Inflammatory macrophage treated with lipopolysaccharide for 1 hour (primary cell): ENCODE results near the gene DMXL1.
"Not testable (repeated sequence)": the region's sequence is repeated elsewhere in the genome, so short reads cannot be mapped to it uniquely, and the experiment has no call there.

ENCODE experiments used
- DNase-seq, 2 donors: peaks; one replicate each; pipeline ENCODE4 v3.0.0-alpha.2; 2020 to 2022

Gene DMXL1

DNA sequence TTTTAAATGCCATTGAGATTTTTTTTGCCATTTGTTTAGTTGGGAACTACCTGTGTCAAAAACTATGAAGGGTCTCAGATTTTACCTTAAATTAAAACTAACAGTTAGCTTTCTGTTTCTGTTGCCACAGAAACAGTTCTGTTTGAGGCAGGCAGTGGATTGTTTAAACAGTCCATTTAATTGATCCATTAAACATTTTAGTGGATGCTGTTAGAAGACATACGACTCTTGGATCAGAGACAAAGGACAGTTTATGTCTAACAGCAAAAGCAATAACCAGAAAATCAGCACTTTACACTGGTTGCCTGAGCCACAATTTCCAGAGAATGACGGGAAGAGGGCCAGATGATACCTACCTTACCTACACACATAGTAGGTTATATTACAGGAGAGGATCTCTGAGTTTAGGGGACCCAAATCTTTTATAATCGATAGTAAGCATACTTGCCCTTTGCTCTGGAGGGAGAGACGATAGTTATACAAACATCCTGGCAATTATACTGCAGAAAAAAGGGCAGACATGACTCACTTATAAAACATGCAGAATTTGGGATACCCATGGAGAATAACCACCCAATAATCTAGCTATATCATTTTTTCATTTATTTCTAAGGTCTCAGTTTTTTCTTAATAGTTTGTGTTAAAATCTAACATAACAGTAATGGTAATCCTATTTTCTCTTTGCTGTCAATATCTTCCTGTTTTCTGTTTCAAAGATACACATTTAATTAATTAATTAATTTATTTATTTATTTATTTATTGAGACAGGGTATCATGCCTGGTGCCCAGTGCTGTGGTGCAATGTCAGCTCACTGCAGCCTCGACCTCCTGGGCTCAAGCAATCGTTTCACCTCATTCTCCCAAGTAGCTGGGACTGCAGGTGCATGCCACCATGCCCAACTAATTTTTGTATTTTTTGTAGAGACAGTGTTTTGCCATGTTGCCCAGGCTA lies 148.2 kb downstream of the DMXL1 start:
- no peak for DNase-seq

DNA sequence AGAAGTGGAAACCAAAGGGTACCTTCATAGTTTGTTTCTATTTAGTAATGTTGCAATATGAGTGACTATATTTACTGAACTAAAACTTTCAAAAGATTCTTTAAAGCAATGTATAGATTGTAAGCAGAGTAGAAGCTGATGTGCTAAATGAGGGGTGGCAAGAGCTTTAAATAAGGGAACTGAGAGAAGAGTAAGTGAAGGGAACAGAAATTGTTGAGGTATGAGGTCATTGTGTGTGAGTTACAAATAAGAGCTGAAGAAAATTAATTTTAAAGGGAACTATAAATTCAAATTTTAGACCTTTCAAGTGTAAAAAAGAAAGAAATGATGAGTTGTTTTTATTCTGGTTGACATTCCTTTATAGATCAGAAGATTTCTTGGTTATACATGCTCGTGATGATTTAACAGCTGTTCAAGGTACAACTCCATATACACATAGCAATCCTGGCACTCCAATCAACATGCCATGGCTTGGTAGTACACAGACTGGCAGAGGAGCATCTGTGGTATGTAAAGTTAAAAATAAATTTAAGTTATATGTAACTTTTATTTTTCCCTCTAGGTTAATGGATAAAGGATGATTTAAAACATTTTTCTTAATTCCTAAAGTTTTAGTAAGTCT lies 149.8 kb downstream of the DMXL1 start:
- DNase-seq = no peak

DNA sequence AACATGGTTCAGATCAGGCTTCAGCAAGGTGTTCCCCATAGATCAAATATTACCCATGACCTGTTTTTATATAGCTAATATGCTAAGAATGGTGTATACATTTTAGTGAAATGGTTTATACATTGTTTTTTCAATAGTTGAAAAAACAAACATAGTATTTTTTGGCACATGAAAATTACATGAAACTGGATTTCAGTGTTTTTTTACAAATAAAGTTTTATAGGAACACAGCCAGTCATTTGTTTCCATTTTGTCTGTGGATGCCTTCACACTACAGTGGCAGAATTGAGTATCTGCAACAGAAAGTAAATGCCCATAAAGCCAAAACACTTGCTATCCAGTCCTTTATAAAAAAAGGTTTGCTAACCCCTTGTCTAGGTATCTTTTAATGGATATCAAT lies 150.4 kb downstream of the DMXL1 start:
- no peak for DNase-seq

DNA sequence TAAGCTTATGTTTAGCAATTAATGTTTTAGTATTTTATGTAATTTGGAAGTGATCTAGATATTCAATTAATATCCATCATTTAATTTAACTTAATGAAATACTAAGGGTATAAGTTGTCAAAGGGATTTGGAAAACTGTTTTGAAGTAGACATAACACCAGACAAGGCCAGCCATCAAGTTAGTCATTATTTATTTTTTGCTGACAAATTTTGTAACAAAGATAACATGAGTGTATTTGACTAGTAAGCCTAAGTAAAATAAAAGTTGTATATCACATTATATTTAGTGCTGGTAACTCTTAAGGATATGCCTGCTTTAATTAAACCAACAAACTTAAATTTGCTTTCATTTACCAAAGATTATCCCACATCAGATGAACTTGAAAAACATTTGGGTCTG lies 159.1 kb downstream of the DMXL1 start:
- DNase-seq = no peak

DNA sequence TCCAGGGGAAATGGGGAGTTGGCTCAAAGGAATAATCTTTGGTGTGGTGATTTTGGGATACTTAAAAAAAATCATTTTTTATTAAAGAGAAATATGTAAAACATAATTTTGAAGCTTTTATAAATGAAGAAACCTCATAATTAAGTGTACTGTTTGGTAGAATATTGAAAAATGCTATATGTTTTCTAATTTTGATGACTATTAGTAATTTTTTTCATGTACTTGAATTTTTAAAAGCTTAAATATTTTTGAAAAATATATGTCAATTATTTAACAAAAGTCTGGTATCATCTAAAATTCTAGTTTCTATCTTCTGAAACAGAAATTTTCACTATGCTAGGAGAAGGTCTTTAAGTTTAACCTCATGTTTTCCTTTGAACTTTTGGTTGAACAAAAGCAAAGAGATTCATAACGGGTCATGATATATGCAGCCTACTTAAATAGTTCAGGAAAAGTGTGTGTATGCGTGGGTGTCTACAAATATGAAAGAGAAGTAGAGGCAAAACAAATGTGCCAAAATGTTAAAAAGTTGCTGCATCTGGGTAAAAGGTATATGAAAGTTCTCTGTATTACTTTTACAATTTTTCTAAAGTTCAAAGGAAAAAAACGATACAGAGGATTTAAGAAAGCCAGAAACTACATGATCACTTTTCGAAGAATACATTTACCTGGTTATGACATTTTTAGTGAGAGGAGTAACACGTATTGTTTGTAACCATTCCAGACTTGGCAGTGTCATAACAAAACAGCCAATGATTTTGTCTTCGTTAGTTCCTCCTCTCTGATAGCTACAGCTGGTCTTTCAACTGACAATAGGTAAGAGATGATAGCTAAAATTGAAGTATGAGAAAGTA lies 167.6 kb downstream of the DMXL1 start:
- no peak for DNase-seq

DNA sequence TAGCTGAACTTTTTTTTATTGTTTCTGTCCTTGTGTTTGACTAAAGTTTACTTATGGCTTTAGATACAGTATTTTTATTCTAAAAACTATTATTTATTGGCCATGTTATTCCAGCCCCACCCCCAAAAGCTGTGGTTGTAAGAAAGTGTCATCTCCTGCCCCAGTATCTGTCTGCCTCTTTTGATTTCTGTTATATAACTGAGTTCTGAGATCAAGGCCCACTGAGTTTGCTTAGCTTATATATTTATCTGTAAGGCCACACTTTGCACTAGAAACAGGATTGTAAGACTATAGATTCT lies 168.2 kb downstream of the DMXL1 start:
- no peak for DNase-seq

DNA sequence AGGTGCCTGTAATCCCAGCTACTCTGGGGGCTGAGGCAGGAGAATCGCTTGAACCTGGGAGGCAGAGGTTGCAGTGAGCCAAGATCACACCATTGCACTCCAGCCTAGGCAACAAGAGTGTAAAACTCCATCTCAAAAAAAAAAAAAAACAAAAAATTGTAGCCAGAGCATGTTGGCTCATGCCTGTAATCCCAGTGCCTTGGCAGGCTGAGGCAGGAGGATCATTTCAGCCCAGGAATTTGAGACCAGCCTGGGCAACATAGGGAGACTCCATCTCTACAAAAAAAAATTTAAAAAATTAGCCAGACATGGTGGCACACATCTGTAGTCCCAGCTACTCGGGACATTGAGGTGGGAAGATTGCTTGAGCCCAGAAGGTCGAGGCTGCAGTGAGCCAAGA lies 168.9 kb downstream of the DMXL1 start:
- DNase-seq = not testable (repeated sequence)

DNA sequence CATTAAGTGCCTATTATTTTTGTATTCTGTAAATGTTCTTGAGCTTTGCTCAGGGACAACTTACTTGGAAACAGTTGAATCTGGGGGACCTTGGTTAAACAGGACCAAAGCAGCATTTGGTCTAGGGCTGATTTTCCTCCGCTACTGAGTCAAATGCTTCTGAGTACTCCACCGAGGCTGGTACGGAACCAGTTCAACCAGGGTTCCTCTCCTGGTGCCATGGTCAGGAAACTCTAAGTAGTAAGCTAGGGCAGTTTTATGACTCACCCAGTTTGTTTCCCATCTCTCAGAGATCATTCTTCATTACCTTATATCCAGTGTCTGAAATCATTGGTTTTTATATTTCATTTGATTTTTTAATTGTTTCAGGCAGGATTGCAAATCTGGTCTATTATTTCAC lies 173.0 kb downstream of the DMXL1 start:
- no peak for DNase-seq

DNA sequence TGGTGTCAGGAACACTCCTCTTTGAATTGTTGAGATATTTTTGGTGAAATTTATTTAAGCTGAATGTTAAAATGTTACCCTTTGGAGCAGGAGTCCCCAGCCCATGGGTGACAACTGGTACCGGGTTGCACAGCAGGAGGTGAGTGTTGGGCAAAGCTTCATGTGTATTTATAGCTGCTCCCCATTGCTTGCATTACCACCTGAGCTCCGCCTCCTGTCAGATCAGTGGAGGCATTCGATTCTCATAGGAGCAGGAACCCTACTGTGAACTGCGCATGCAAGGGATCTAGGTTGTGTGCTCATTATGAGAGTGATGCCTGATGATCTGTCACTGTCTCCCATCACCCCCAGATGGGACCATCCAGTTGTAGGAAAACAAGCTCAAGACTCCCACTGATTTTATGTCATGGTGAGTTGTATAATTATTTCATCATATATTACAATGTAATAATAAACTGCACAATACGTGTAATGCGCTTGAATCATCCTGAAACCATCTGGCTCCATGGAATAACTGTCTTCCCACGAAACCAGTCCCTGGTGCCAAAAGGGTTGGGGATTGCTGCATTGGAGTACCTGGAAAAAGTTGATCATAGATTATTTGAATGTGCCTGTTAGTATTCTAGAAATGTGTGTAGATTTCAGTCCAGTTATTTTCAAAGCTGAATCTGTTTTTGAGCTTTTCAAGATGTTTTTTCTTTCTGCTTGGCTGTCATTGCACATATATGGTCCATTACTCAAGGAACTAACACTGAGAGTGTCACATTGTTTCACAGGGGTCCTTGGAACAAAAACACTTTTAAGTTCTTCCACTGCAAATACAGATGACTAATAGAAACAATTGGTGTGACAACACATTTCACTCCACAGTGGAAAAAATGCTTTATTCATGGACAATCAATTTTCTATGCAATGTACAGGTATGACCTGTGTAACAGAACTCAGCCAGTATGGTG lies 180.3 kb downstream of the DMXL1 start:
- no peak for DNase-seq

DNA sequence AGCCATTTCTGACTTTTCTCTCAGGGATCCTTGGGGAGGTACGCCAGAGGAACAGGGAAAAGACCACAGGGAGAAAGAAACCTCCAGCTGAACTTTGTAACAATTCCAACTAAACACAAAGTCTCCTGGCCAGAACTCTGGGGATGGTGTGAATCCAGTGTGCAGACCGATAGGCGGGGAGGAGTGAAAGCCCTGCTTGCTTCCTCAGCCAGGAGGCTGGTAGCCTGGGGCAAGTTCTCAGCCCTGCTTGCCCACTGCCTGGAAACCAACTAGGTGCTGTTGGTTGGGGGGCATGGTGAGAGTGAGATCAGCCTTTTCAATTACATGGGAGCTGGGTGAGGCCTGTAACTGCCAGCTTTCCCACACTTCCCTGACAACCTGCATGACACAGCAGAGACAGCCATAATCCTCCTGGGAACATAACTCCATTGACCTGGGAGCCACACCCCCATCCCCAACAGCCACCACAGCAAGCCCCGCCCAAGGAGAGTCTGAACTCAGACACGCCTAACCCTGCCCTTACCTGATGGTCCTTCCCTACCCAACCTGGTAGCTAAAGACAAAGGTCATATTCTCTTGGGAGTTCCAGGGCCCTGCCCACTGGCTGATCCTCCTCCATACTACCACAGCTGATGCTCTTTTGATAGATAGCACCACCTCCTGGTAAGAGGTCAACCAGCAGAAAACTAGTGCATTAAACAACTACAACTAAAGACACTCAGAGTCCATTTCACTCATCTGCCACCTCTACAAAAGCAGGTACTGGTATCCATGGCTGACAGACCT lies 184.9 kb downstream of the DMXL1 start:
- peak; percentile 10 to 54 for DNase-seq

DNA sequence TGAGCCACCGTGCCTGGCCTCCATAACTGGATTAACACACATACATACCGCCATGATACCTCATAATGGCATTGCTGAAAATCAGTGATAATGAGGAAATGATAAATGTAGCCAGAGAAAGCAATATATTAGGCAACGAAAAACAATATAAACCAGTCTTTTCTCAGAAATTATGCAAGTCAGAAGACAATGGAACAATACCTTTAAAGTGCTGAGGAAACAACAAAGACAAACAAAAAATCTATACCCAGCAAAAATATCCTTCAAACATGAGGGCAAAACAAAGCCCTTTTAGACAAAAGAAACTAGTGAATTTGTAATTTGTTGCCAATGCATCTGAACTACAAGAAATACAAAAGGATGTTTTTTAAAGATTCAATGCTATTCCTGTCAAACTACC lies 186.7 kb downstream of the DMXL1 start:
- no peak for DNase-seq

DNA sequence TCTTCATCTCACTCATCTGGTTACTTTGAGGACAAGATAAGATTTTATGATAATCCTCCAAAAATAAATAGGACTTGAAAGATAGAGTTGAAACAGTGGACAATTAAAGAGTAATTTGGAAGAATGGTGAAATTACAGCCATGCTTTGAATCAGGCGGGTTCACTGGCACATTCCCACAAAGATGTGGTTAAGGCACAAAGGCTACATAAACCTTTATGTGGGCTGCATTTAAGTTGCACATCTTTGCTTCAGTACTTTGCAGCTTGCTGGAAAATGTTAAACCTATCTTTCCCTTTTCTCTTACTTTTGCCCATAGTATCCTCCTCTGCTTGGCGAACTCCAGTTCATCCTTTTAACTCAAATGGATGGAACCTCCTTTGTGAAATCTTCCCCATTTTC lies 192.8 kb downstream of the DMXL1 start:
- DNase-seq = no peak

DNA sequence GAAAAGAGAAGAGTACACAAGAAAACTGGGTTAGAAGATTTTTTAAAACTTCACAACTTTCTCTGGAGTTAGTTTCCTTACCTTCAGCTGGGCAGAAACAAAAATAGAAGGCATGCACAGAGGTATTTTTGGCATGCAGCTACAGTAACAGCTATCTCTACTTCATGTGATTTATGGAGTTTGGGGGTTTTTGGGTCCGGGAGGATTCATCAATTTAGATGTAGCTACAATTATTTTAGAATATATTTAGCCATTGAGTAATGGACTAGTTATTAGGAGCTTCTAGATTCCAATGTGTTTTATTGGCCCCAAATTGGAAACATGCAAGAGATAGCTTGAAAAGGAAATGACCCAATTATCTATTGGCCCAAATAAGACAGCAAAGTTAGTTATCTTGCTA lies 193.3 kb downstream of the DMXL1 start:
- no peak for DNase-seq

DNA sequence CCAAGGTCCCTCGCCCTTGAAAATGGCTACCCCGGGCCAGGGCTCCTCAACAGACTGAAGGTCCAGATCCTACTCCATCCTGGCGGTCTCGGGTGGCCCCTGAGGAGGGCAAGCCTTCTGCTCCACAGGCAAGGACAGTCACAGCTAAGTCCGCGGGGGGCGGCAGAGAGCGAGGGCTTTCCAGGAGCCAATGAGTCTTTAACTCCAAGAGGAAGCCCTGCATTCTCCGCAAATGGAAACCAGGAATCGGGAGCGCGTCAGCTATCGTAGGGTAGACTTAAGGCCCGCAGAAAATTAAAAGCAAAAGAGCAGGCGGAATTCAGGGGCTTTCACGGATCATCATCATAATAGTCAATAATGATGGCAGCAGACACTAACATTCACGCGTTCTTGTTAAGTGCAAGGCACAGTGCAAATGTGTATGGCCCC lies 197.1 kb downstream of the DMXL1 start:
- peak; percentile 93 to 95 for DNase-seq

DNA sequence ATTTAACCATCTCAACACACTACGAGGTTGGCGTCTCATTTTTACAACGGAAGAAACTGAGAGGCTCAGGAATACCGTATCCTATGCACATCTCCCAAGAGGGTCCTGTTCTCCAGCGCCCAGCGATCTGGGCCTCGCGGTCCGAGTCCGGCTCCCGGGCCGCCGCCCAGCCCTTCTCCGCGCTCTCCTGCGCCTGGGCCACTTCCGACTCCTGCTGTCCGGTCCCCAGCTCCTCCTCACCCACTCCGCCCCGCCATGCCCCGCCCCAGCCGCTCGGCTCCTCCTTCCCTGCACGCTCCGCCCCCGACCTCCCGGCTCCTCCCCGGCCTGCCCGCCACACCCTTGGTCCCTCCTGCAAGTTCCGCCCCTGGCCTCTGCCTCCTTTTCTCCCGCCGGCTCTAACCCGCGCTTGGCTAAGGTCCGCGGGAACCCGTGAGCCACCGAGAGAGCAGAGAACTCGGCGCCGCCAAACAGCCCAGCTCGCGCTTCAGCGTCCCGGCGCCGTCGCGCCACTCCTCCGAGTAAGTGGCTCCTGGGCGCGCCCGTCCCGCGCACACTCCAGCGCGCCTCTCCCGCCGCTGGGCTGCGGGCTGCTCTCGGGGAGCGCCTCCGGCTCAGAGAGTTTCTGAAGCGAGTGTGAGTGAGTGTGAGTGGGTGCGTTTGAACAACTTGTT lies 197.6 kb downstream of the DMXL1 start:
- DNase-seq = peak; percentile 96 to 98

DNA sequence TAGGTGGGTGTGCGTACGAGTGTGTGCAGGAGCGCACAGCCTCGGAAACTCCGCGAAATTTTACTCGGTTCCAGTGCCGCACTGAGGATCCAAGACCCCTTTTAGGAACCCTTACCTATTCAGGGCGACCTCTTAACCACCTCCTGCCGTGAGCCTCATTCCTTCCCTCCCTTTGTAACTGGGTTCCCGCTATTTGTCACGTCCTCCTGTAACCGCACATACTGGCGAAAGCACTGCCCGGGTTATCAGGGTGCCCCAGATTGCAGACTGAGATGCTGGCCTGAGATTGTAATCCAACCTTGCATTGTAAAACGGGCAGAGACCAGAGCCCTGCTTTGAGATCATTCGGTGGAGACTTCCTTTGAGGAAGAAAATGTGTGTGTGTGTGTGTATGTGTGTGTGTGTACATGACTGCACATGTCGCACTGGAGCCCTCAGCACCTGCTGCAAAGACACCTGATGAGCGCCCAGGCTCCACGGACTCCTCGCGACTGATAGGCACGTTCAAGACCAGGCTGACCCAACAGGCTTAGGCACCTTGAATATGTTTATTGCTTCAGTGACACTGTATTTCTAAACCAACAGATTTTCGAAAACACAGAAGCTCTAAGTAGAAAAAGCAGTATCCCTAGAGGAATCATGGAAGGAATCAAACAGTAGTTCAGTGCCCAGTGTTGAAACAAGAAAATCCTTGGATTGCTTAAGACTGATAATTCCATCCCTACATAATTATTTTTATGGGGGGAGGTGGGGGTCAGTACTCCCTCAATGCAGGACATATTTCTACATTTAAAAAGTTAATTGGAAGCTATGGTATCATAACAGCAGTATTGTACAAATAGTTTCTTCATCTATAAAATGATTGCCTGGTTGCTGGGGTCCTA lies 198.4 kb downstream of the DMXL1 start:
- DNase-seq = peak; percentile 44 to 58

DNA sequence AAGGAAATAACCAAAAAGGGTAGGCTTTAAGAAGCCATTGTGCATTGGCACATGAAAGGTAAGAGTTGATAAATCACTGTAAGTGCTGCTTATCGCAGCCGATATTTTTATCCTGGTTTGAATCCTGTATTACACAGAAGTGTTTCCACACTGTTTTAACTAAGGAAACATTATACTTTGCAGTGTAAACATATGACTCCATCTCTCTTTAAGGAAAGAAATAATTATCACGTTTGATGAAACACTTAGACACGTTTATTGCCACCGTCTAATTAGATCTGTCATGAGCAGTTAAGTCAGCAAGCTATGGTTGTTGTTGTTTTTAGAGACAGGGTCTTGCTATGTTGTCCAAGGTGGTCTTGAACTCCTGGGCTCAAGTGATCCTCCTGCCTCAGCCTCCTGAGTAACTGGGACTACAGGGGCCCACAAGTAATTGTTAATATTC lies 199.3 kb downstream of the DMXL1 start:
- DNase-seq = no peak

DNA sequence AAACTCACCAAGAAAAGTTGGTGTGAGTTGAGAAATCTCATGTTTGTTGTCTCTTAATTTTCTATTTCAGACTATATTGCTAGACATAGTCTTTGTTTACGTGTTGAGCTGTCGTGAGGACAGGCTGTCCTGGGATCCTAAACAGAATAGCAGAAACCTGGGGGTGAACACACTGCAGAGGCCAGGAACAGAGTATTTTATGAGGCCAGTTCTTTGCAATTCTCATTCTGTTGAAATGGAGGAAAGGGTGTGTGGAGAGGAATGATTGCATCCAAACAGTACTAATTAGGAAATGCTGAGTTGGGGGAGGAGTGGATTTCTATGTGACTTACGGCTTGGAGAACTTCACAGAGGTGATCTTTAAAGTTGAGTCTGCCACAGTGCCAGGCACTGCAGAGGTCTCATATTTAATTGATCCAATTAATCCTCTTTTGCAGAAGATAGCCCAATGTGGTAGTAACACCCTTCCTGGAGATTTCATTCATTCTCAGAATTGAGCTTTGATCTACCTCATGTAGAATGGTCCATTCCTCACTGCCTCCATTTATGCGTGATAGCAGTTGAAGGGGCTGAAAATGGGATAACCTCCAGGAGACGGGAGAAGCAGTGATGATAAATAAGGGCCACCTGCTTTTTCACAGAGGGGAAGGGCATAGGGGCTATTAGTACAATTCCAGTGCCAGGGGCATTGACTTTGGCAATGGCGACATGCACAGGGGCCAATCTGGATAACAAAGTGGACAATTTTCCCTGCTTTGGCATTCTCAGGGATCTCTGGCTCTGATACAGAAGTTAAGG lies 200.3 kb downstream of the DMXL1 start:
- peak; percentile 70 to 71 for DNase-seq
